Type B pancreatic cell (in vitro differentiated cells): ENCODE results near the gene PRLHR. TPM values are rescaled to one million over a fixed set of nuclear protein-coding genes. Genes with fewer than 3 reads are reported as not detected.
A peak's percentile ranks its signal among the peaks of the same experiment; 100 is the strongest.

Experiments
- DNase-seq: peaks from one replicate; pipeline ENCODE4 v3.0.0; 2021; ENCODE audit warnings: mixed read lengths; ENCODE audit not compliant: unreplicated experiment; ENCODE audit errors: extremely low spot score
- H3K27ac Mint-ChIP-seq: 2 replicates; pipeline ENCODE4 v1.8.0; 2021; ENCODE audit warnings: mild to moderate bottlenecking, mixed read lengths
- H3K27me3 Mint-ChIP-seq: 2 replicates; pipeline ENCODE4 v1.8.0; 2021; ENCODE audit warnings: mixed read lengths
- H3K36me3 Mint-ChIP-seq: 2 replicates; pipeline ENCODE4 v1.8.0; 2021; ENCODE audit warnings: mixed read lengths
- H3K4me1 Mint-ChIP-seq: one replicate; pipeline ENCODE4 v1.8.0; 2021; ENCODE audit warnings: mixed read lengths; ENCODE audit not compliant: unreplicated experiment
- H3K4me3 Mint-ChIP-seq: 2 replicates; pipeline ENCODE4 v1.8.0; 2021; ENCODE audit warnings: mild to moderate bottlenecking, mixed read lengths
- H3K9me3 Mint-ChIP-seq: 2 replicates; pipeline ENCODE4 v1.8.0; 2021; ENCODE audit warnings: mixed read lengths
- total RNA-seq: library from RNA; stranded (reverse); gene quantifications from 2 replicates; pipeline ENCODE4 v1.2.1, GENCODE V29; 2021; ENCODE audit warnings: low replicate concordance
- TF ChIP-seq, protein P1 (sequence below): fragments of 200-600 bp; sonication (generic); conservative IDR thresholded peaks from 2 replicates; pipeline ENCODE4 v1.5.0; 2021; ENCODE audit warnings: antibody characterized with exemption, mild to moderate bottlenecking

Gene PRLHR
- total RNA-seq, 1 donor from 2014 or later = 2.6 TPM

DNA sequence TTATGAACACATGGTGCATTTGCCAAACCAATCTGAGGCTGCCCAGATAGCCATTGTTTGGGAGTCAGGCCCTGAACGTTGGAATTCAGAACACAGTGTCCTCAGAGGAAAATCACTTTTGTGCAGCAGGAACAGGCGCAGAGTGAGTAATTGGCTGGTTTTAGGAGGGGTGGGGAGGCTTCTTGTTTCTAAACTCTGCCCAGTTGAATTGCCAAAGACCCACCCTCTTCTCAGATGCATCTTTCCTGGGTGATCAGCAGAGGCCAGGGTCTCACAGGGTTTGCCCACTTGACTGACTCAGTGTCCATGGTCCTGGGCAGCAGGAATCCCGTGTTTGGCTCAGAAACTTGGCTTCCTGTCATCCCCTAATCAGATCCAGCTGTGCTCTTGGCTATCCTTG lies 24.3 kb downstream of the PRLHR start:
- no peak overlapping the region for H3K27ac Mint-ChIP-seq
- TF ChIP-seq, protein P1, sequence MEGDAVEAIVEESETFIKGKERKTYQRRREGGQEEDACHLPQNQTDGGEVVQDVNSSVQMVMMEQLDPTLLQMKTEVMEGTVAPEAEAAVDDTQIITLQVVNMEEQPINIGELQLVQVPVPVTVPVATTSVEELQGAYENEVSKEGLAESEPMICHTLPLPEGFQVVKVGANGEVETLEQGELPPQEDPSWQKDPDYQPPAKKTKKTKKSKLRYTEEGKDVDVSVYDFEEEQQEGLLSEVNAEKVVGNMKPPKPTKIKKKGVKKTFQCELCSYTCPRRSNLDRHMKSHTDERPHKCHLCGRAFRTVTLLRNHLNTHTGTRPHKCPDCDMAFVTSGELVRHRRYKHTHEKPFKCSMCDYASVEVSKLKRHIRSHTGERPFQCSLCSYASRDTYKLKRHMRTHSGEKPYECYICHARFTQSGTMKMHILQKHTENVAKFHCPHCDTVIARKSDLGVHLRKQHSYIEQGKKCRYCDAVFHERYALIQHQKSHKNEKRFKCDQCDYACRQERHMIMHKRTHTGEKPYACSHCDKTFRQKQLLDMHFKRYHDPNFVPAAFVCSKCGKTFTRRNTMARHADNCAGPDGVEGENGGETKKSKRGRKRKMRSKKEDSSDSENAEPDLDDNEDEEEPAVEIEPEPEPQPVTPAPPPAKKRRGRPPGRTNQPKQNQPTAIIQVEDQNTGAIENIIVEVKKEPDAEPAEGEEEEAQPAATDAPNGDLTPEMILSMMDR = no peak
- DNase-seq = peak; percentile 25
- H3K4me3 Mint-ChIP-seq = no peak overlapping the region
- H3K4me1 Mint-ChIP-seq = peaks cover 4% of the 10 kb centered on the region
- H3K27me3 Mint-ChIP-seq = peaks cover 23% of the 10 kb centered on the region
- H3K9me3 Mint-ChIP-seq = no peaks in the 10 kb centered on the region
- H3K36me3 Mint-ChIP-seq = no peaks in the 10 kb centered on the region

DNA sequence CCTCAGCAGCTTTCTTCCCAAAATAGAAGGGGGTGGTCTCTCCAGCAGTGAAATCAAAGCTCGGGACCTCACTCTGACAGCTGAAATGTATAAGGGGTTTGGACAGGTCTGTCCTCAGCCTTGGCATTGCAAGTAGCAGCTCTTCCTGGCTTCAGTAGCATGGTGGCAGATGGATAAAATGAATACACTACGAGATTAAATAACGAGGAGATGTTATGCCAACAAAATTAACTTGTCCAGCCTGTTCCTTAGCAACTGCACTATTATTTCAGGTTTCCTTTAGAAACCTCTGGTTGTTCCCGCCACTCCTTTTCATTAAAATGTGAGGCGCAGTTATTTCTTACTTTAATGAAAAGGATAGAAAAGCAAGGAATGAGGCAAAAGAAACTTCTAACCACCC lies 24.9 kb downstream of the PRLHR start:
- Mint-ChIP-seq H3K9me3 (no peaks in the 10 kb centered on the region), H3K27me3 (peaks cover 18% of the 10 kb centered on the region), H3K36me3 (no peaks in the 10 kb centered on the region), H3K27ac (no peak overlapping the region), H3K4me1 (peaks cover 4% of the 10 kb centered on the region), H3K4me3 (no peak overlapping the region)
- TF ChIP-seq, protein P1 = no peak
- peak; percentile 7 for DNase-seq

DNA sequence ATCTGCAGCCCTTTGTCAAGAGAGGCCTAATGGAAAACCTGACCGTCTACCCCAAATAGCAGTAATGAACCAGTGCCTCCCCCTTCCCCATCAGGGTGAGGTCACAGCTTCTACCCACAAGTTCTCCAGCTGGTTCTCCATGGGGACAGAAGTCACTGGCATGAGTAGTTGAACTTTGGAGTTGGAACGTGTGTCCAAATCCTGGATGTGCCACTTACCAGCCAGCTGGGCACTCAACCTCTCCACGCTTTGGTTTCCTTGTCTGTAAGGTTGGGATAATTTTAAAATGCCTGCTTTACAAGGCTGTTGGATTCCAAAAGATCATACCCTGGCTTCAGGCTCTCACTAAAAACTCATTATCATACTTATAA lies 25.6 kb downstream of the PRLHR start:
- TF ChIP-seq, protein P1 = no peak
- Mint-ChIP-seq H3K4me3 (no peak overlapping the region), H3K4me1 (peaks cover 4% of the 10 kb centered on the region), H3K27ac (no peak overlapping the region), H3K9me3 (no peaks in the 10 kb centered on the region), H3K27me3 (peaks cover 15% of the 10 kb centered on the region), H3K36me3 (no peaks in the 10 kb centered on the region)
- DNase-seq = no peak

DNA sequence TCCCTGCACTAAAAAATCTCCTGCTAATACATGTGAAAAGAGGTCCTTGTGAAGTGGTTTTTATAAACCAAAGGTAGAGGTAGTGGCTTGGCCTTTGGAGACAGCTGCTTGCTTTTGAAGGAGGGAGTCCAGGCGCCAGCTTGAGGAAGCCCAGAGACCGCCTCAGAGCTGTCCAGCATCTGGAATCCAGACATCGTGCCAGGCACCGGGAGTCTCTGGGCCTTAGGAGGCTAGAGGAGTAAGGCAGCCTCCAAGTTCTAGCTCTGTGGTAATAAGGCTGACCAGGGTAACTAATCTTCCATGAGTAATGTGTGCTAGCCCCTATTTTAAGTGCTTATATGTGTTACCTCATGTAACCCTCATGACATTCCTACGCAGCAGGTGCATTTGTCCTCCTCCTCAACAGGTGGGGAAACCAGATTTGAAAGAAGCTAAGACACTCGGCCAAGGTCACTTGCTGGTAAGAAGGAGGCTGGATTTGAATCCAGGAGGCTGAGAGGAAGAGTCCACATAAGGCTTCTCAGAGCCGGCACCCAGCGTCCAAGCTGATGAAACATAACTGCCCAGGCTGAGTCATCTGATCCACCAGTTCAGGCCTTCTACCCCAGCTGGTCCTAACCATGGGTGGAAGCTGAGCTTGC lies 26.1 kb downstream of the PRLHR start:
- Mint-ChIP-seq H3K4me3 (no peak overlapping the region), H3K4me1 (peaks cover 4% of the 10 kb centered on the region), H3K27ac (no peak overlapping the region), H3K9me3 (no peaks in the 10 kb centered on the region), H3K36me3 (no peaks in the 10 kb centered on the region), H3K27me3 (peaks cover 10% of the 10 kb centered on the region)
- peak; percentile 48 for DNase-seq
- TF ChIP-seq, protein P1 = no peak

DNA sequence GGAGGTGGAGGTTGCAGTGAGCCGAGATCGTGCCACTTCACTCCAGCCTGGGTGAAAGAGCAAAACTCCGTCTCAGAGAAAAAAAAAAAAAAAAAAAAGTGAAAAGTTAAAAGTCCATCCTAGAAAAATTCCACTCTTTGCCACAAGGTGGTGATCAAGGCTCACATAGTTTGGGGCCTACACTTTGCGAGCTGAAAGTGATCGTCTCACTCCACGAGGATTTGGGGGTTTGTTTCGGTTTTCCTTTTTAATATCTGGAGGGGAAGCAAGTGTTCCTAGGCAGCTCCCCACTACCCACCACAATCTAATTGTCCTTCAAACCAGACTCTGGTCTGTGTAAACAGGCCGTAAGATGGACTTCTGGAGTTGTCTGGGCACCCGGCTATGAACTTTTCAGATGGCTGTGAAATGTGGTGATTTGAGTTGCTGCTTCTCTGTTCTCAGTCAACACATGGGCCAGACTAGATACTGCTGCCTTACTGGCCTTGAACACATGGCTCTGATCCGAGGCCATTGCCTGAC lies 27.1 kb downstream of the PRLHR start:
- TF ChIP-seq, protein P1 = peak; percentile 84
- Mint-ChIP-seq H3K4me1 (peaks cover 4% of the 10 kb centered on the region), H3K36me3 (no peaks in the 10 kb centered on the region), H3K27ac (no peak overlapping the region), H3K9me3 (no peaks in the 10 kb centered on the region), H3K27me3 (peaks cover 9% of the 10 kb centered on the region), H3K4me3 (no peak overlapping the region)
- DNase-seq = peak; percentile 50
